ENCODE data around the gene UBL7.

DNA sequence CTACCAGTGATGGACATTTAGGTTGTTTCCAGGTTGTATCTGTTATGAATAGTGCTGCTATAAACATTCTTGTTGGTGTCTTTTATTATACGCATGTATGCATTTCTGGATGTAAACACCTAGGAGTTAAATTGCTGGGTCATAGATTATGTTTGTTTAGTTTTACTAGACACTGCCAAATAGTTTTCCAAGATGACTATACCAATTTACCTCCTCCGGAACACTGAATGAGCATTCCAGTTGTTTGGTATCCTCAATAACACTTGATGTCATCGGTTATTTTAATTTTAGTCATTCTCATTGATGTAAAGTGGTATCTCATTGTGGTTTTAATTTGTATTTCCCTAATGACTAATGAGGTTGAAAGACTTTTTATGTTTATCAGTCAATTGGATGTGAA lies 43.5 kb upstream of the UBL7 start:
- no peak for TF ChIP-seq CTCF (IDR thresholded peaks at IDR 0.05; ENCODE audit: low read depth, low read length, missing input control)
- TF ChIP-seq, protein P1, sequence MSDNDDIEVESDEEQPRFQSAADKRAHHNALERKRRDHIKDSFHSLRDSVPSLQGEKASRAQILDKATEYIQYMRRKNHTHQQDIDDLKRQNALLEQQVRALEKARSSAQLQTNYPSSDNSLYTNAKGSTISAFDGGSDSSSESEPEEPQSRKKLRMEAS (IDR thresholded peaks at IDR 0.05): no peak
- no peak for TF ChIP-seq TAF1 (conservative IDR thresholded peaks at IDR 0.05)
- TF ChIP-seq ATF3 (IDR thresholded peaks at IDR 0.05): no peak
- TF ChIP-seq YY1 (IDR thresholded peaks at IDR 0.05): no peak
- TF ChIP-seq SP1 (IDR thresholded peaks at IDR 0.05): no peak
- no peak for TF ChIP-seq GABPA (IDR thresholded peaks at IDR 0.05 in 1 of 2, conservative IDR thresholded peaks at IDR 0.05 in 1 of 2)
